ENCODE results near the gene PMM1.
A peak's percentile ranks its signal among the peaks of the same experiment; 100 is the strongest.
"Not testable (repeated sequence)": the region's sequence is repeated elsewhere in the genome, so short reads cannot be mapped to it uniquely, and the experiment has no call there.

PMM1 gene

GRCh38 chr22:41560095-41560471 is 29.6 kb downstream of the PMM1 start:
- in situ Hi-C loops (cut with MboI; ENCODE audit: low sequenced_read_pairs, unreplicated experiment), result no loop called here

GRCh38 chr22:41558241-41558630 is 31.4 kb downstream of the PMM1 start:
- DNase-seq (ENCODE audit: low spot score); in situ Hi-C loops (cut with MboI; ENCODE audit: low sequenced_read_pairs, unreplicated experiment): not testable (repeated sequence)

More at GRCh38 chr22:41560095-41560471, 29.6 kb downstream of the PMM1 start:
- TF ChIP-seq, protein P1, sequence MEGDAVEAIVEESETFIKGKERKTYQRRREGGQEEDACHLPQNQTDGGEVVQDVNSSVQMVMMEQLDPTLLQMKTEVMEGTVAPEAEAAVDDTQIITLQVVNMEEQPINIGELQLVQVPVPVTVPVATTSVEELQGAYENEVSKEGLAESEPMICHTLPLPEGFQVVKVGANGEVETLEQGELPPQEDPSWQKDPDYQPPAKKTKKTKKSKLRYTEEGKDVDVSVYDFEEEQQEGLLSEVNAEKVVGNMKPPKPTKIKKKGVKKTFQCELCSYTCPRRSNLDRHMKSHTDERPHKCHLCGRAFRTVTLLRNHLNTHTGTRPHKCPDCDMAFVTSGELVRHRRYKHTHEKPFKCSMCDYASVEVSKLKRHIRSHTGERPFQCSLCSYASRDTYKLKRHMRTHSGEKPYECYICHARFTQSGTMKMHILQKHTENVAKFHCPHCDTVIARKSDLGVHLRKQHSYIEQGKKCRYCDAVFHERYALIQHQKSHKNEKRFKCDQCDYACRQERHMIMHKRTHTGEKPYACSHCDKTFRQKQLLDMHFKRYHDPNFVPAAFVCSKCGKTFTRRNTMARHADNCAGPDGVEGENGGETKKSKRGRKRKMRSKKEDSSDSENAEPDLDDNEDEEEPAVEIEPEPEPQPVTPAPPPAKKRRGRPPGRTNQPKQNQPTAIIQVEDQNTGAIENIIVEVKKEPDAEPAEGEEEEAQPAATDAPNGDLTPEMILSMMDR (IDR thresholded peaks at IDR 0.05; ENCODE audit: borderline replicate concordance, control extremely low read depth, extremely low read depth, insufficient read depth, missing control alignments), result no peak
- no peak for DNase-seq (ENCODE audit: low spot score)

GRCh38 chr22:41557401-41558240 is 32.0 kb downstream of the PMM1 start:
- in situ Hi-C loops (cut with MboI; ENCODE audit: low sequenced_read_pairs, unreplicated experiment), result no loop called here
- DNase-seq (ENCODE audit: low spot score), result peak; percentile 66
- TF ChIP-seq, protein P1 (IDR thresholded peaks at IDR 0.05; ENCODE audit: borderline replicate concordance, control extremely low read depth, extremely low read depth, insufficient read depth, missing control alignments), result no peak

DNA sequence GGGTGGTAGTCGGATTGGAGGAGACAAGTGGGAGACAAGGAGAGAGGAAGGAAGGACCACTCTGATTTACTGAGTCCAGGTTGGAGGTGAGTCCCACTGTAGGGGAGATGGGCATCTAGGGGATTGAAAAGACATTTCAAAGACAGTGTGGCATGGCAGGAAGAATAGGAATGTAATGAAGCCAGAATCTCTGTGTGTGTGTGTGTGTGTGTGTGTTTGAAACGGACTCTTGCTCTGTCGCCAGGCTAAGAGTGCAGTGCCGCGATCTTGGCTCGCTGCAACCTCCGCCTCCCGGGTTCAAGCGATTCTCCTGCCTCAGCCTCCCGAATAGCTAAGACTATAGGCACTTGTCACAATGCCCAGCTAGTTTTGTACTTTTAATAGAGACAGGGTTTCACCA is 33.1 kb downstream of the PMM1 start:
- no peak for DNase-seq (ENCODE audit: low spot score)
- TF ChIP-seq, protein P1 (IDR thresholded peaks at IDR 0.05; ENCODE audit: borderline replicate concordance, control extremely low read depth, extremely low read depth, insufficient read depth, missing control alignments), result no peak
- in situ Hi-C loops (cut with MboI; ENCODE audit: low sequenced_read_pairs, unreplicated experiment), result no loop called here

DNA sequence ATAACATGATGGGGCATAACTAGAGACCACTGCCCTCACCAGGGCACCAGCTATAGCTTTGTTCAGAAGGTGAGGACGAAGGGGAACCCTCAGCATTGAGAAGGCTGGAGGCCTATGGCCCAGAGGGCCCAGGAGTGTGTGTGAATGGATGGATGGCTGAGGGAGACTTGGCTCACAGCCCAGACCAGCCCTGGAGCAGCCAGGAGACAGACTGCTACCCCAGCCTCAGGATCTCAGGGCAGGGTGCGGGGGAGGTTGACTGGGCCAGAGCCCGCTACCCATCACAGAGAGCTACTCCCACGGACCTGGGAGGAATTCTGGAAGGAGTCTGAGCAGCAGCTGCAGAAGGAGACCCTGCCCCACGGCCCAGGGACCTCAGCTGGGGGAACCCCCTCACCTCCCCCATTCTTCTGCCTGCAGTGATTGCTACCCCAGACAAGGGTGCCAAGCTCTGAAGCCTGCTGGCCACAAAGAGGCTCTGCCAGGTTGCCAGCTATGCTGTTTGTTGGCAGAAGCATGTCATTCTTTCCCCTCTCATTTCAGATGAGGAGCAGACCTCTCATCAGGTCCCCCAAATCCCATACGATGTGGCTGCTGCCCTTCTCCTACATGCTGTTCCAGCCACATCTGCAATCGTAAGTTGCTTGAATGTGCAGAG is 34.2 kb downstream of the PMM1 start:
- no peak for DNase-seq (ENCODE audit: low spot score)
- in situ Hi-C loops (cut with MboI; ENCODE audit: low sequenced_read_pairs, unreplicated experiment), result no loop called here
- TF ChIP-seq, protein P1 (IDR thresholded peaks at IDR 0.05; ENCODE audit: borderline replicate concordance, control extremely low read depth, extremely low read depth, insufficient read depth, missing control alignments), result no peak

DNA sequence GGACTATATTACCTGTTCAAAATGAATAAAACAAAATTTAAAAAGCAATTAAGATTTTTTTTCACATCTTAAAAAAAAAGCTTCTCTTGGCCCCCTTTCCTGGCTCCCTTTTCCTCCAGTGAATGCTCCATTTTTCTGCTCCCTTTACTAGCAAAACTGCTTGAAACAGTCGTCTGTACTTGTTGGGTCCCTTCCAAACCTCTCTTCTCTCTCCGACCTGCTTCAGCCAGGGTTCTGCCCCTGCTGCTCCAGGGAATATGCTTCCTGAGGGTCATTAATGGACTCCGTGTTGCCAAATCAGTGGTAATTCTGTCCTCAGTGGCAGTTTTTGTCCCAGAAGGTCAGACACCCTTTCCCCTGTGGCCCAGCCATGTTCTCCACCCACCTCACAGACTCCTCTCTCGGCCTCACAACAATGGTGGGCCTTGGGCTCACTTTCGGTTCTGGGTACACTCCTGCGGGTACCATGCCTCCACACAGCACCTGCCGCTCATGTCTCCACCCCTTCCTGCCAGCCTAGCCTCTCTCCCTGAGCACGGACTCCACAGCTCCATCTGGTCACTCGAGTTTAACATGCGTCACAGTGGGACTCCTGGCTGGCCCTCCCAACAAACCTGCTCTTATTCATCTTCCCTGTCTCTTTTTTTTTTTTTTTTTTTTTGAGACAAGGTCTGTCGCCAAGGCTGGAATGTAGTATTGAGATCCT is 37.6 kb downstream of the PMM1 start:
- in situ Hi-C loops (cut with MboI; ENCODE audit: low sequenced_read_pairs, unreplicated experiment), result no loop called here
- TF ChIP-seq, protein P1 (IDR thresholded peaks at IDR 0.05; ENCODE audit: borderline replicate concordance, control extremely low read depth, extremely low read depth, insufficient read depth, missing control alignments), result no peak

More for the DNA sequence above, 37.6 kb downstream of the PMM1 start:
- no peak for DNase-seq (ENCODE audit: low spot score)
